ENCODE results near the gene ETHE1. TPM values are rescaled to one million over a fixed set of nuclear protein-coding genes. Genes with fewer than 3 reads are reported as not detected.

ETHE1 gene
- total and polyA plus RNA-seq, 12 donors = 15.9 to 78.7 (median 33.2) TPM

DNA sequence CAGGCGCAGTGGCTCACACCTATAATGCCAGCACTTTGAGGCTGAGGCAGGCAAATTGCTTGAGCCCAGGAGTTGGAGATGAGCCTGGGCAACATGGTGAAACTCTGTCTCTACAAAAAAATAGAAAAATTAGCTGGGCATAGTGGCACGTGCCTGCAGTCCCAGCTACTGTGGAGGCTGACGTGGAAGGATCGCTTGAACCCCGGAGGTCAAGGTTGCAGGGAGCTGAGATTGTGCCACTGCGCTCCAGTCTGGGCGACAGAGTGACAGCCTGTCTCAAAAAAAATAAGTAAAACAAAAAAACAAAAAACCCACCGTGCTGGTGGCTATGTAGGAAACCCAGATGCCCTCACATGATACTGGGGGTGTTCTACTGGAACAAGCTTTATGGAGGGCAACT lies 38.8 kb downstream of the ETHE1 start:
- no peak overlapping the region for H3K27ac ChIP-seq
- no peaks in the 10 kb centered on the region for H3K9me3 ChIP-seq (replicated peaks in 1 of 3)
- TF ChIP-seq, protein P1, sequence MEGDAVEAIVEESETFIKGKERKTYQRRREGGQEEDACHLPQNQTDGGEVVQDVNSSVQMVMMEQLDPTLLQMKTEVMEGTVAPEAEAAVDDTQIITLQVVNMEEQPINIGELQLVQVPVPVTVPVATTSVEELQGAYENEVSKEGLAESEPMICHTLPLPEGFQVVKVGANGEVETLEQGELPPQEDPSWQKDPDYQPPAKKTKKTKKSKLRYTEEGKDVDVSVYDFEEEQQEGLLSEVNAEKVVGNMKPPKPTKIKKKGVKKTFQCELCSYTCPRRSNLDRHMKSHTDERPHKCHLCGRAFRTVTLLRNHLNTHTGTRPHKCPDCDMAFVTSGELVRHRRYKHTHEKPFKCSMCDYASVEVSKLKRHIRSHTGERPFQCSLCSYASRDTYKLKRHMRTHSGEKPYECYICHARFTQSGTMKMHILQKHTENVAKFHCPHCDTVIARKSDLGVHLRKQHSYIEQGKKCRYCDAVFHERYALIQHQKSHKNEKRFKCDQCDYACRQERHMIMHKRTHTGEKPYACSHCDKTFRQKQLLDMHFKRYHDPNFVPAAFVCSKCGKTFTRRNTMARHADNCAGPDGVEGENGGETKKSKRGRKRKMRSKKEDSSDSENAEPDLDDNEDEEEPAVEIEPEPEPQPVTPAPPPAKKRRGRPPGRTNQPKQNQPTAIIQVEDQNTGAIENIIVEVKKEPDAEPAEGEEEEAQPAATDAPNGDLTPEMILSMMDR (IDR thresholded peaks at IDR 0.05) = no peak
- TF ChIP-seq POLR2A (IDR thresholded peaks at IDR 0.05) = no peak
- no peak overlapping the region for H3K4me3 ChIP-seq
- H3K36me3 ChIP-seq (replicated peaks in 1 of 2) = no peaks in the 10 kb centered on the region
- intact Hi-C loops (cut with DNase I) = no loop called here
- peak in 3 of 7 donors; percentile 45 to 63 (median 52) for DNase-seq
- H3K4me1 ChIP-seq (replicated peaks in 1 of 2) = peaks cover 0 to 6% of the 10 kb centered on the region in 2 donors
- H3K27me3 ChIP-seq = no peaks in the 10 kb centered on the region
- 50 to 59% (median 56%) methylated on average over 8 of the region's 8 CpGs for WGBS, 4 donors

DNA sequence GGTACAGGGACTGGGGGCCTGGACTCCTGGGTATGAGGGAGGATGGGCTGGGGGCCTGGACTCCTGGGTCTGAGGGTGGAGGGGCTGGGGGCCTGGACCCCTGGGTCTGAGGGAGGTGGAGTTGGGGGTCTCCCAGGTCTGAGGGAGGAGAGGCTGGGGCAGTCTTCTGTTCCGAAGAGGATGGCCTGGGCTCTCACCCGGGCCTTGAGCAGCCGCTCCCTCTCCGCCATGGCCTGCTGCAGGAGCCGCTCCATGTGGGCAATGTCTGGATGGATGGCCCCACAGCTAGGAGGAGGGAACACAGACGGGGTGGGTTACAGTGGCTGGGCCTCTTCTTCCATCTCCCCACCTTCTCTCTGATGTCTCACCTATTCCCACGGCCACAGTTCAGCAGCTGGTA lies 40.6 kb downstream of the ETHE1 start:
- intact Hi-C loops (cut with DNase I) = no loop called here
- H3K36me3 ChIP-seq (replicated peaks in 1 of 2) = no peaks in the 10 kb centered on the region
- H3K27me3 ChIP-seq = no peaks in the 10 kb centered on the region
- peaks cover 0 to 6% of the 10 kb centered on the region in 2 donors for H3K4me1 ChIP-seq (replicated peaks in 1 of 2)
- DNase-seq = no peak
- H3K4me3 ChIP-seq = no peak overlapping the region
- TF ChIP-seq, protein P1 (IDR thresholded peaks at IDR 0.05) = no peak
- no peak for TF ChIP-seq POLR2A (IDR thresholded peaks at IDR 0.05)
- no peak overlapping the region for H3K27ac ChIP-seq
- WGBS, 4 donors = 89 to 100% (median 98%) methylated on average over 4 to 7 of the region's 7 CpGs
- H3K9me3 ChIP-seq (replicated peaks in 1 of 3) = no peaks in the 10 kb centered on the region

DNA sequence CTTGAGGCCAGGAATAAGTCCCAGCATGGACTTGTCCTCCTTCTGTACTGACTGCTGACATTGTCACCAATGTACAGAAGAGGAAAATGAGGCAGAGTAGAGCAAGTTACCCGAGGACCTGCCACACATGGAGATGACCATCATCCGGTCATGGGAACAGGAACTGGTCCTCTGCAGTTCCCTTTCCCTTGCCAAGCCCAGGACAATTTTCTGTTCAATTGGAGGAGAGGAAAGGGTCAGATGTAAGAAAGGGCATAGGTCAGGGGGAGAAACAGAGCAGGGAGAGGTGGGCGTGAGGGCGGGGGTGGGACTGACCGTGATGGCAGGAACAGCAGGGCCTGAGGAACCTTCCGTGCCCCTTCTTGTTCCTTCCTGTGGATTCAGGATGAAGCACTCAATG lies 41.0 kb downstream of the ETHE1 start:
- Histone ChIP-seq H3K4me3 (no peak overlapping the region), H3K36me3 (replicated peaks in 1 of 2) (no peaks in the 10 kb centered on the region), H3K27me3 (no peaks in the 10 kb centered on the region), H3K27ac (no peak overlapping the region), H3K4me1 (replicated peaks in 1 of 2) (peaks cover 0 to 6% of the 10 kb centered on the region in 2 donors), H3K9me3 (replicated peaks in 1 of 3) (no peaks in the 10 kb centered on the region)
- intact Hi-C loops (cut with DNase I) = no loop called here
- 65 to 75% (median 71%) methylated on average over 6 of the region's 6 CpGs for WGBS, 4 donors
- TF ChIP-seq, protein P1 (IDR thresholded peaks at IDR 0.05) = no peak
- TF ChIP-seq POLR2A (IDR thresholded peaks at IDR 0.05) = no peak
- no peak for DNase-seq

DNA sequence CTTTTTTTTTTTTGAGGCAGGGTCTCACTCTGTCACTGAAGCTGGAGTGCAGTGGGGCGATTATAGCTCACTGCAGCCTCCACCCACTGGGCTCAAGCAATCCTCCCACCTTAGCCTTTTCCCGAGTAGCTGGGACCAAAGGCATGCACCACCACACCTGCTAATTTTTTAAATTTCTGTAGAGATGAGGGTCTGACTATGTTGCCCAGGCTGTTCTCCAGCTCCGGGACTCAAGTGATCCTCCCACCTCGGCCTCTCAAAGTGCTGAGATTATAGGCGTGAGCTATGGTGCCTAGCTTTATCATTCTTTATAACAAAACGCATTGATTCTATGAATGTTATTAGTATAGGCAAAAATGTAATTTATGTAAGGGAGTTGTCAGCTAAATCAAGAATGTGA lies 43.7 kb downstream of the ETHE1 start:
- whole genome bisulfite sequencing, 4 donors = 93 to 97% (median 95%) methylated on average over 6 of the region's 6 CpGs

More for the DNA sequence above, 43.7 kb downstream of the ETHE1 start:
- intact Hi-C loops (cut with DNase I) = no loop called here
- H3K4me1 ChIP-seq (replicated peaks in 1 of 2) = peaks cover 0 to 4% of the 10 kb centered on the region in 2 donors
- H3K4me3 ChIP-seq = no peak overlapping the region
- no peaks in the 10 kb centered on the region for H3K9me3 ChIP-seq (replicated peaks in 1 of 3)
- H3K27me3 ChIP-seq = no peaks in the 10 kb centered on the region
- no peak overlapping the region for H3K27ac ChIP-seq
- H3K36me3 ChIP-seq (replicated peaks in 1 of 2) = no peaks in the 10 kb centered on the region
- DNase-seq = no peak
- TF ChIP-seq, protein P1 (IDR thresholded peaks at IDR 0.05) = no peak
- TF ChIP-seq POLR2A (IDR thresholded peaks at IDR 0.05) = no peak
